GM04503 (cell line): ENCODE measurements around the gene UVRAG.

ENCODE experiments used
- DNase-seq: peaks from one replicate; pipeline ENCODE4 v3.0.0-alpha.2; 2012; ENCODE audit warnings: low read depth

The UVRAG gene

DNA sequence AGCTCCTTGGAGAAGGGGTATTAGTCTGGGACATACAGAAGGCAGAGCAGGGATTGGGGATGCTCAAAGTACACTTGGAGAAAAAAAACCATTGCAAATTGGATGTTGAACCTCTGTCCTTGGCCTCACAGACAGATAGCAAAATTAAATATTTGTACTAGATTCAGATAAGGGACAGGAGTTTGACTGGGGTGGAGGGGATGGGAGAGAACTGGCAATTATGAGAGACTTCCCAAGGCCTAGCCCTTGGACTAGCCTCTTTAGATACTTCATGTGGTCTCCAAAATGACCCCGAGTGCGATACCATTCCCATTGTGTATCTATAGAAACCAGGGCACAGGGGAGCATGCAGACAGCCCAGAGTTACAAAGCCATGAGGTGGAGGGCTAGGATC is 30.9 kb upstream of the UVRAG start:
- DNase-seq: no peak

DNA sequence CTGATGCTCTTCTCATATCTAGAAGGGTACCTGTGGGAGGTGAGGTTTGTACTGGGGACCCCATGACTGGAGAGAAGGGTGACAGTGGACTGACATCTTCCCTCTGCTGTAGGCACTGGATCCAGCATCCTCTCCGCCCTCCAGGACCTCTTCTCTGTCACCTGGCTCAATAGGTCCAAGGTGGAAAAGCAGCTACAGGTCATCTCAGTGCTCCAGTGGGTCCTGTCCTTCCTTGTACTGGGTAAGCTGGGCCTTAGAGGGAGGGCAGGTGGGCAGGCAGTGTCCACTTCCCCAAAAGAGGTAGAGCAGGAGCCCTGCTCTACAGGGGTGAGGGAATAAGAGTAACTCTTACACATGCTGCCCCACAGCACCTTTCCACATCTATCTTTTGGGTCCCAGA is 30.5 kb upstream of the UVRAG start:
- DNase-seq: no peak

DNA sequence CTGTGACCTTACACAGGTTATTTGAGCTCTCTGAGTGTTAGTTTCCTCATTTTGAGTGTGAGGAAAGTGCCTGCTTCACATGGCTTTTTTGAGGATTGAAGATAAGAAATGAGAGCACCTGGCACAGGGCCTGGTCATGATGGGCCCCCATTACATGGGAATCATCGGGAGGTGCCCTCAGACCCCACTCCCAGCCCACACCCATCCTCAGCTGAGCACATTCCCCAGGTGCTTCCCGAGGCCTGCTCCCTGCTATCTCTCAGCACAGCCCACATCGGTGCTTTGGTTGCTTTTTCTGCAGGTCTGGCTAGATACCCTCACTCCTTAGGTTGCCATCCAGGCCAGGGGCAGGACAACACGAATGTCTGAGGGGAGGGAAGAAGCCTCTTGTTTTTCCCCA is 29.8 kb upstream of the UVRAG start:
- DNase-seq: no peak

DNA sequence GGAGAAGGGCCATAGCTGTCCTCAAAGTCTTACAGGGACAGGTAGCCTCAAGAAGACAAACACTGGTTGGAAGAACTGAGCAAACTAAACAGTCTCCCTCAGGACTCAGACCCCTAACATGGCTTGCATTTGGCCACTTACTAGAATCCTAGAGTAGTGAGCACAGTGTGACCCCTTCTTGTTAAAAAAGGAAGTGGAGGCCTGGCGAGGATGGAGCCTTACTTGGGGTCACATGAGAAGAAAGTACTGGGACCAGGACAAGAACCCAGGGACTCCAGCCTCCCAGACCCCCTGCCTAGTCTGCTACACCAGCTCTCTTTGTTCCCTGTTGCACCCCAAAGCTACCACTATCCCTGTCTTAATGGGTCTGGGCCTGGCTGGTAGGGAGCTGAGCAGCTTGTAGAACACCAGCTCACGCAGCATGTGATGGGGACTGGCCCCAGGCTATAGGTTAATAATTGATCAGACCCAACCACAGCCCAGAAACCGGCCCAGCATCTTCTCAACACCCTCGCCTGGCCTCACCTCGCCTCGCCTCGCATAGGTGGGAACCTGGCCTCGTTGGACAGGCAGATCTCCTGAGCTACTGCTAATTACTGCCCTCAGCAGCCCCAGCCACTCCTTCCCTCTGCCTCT is 28.8 kb upstream of the UVRAG start:
- DNase-seq: no peak

DNA sequence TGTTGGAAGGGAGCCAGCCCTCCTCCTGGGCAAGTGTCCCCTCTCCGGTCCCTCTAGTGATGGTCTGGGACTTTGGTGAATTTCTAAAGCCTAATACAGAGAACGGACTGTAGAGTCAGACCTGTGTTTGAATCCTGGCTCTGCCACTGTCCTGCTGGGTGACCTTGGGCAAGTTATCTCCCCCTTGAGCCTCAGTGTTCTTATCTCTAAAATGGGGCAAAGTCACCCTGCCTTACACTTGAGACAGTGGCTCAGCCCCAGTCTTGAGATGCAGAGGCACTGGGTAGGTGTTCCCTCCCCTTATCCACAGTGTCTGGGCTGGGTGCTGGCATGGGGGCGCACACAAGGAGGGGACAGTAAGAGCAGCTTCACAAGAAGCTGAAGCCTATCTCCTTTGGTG is 25.5 kb upstream of the UVRAG start:
- DNase-seq: no peak

DNA sequence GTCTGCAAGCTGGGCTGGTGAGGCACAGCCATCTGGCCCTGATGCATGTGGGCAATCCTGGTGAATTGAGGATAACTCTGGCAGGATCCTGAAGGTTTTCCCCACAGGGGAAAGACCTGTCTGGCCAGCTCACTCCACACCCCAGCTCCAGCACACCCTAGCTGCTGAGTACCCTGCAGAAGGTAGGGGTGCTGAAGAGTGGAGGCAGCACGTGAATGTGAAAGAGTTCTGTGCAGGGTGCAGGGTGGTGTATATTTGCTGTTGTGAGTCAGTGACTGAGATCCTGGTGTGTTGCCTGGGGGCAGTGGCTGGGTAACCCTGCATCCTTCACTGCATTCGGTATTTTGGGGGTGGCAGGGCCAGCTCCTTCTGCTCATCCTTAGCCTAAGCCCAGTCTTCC is 24.0 kb upstream of the UVRAG start:
- no peak for DNase-seq

DNA sequence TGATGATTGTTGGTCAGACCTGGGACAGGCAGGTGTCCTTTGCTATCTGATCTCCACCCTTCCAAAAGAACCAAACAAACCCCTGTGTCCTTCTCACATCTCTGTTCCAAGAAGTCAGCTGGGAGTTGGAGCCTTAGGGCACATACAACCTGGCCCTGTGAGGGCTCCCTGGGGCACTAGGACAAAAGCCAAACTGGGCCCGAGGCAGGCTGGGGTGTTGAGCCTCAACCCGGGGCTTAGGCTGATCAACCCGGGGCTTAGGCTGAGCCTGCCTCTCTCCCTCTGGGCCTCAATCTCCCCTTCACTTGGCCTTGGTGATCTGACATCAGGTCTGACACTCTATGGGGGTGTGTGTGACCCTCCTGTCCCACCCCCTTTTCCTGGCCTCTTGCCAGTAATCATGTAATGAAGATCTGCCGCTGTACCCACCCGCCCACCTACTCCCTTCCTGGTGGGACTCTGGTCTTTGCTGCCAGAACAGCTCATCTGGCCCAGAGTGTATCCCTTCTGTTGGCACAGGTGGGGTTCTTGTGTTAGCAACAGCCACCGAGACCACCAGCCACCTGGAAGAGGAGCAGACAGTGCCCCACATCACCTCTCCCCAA is 22.8 kb upstream of the UVRAG start:
- no peak for DNase-seq

DNA sequence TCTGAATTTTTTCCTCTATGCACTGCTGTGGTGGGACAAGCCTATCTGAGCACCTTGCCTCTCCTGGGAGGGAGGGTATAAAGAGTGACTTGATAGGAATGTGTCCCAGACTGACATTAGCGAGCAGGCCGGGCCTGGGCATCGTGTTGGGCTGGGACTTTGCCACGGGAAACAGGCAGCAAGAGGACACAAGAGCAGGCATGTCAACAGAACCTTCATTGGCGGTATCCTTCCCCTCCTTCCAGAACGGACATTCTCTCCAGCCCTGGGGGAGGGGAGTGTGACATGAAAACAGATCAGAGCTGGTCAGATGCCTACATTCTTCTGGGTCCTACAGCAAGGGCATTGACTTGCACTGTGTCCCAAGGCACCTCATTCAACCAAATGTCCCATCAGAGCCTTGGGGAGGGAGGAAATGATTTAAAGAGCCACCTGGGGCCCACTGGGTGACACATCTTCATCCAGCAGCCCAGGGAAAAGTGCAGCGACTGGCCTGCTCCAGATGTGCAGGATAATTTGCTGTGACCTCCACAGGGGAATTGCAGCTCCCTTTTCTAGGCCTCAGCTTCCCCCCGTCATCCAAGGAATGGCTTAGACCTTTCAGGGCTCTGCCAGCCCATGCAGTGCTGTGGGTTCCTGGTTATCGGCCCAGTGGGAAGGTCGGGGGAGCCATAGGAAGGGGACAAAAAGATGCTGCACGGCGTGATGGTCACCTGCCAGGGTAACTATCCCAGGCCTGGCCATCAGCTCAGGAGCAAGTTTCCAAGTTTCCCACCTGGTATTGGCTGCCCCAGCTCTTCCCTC is 21.8 kb upstream of the UVRAG start:
- no peak for DNase-seq

DNA sequence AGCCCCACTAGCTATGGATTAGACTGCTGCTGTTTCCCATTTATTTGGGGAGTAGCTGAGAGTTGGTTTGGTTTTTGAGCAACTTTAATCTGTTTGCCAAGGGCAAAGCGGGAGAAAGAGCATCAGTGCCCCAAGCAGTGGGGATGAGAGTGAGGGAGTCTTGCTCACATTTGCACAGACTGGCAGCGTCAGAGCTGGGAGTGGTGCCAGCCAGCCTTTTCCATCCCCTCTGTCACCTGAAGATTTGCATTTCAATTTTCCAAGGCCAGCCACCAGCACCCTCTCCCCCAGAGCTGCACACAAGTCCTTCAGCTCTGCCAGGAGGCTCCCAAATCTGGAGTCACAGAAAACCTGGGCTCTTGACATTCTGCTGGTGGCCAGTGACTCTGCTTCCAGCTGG is 21.0 kb upstream of the UVRAG start:
- DNase-seq: no peak

DNA sequence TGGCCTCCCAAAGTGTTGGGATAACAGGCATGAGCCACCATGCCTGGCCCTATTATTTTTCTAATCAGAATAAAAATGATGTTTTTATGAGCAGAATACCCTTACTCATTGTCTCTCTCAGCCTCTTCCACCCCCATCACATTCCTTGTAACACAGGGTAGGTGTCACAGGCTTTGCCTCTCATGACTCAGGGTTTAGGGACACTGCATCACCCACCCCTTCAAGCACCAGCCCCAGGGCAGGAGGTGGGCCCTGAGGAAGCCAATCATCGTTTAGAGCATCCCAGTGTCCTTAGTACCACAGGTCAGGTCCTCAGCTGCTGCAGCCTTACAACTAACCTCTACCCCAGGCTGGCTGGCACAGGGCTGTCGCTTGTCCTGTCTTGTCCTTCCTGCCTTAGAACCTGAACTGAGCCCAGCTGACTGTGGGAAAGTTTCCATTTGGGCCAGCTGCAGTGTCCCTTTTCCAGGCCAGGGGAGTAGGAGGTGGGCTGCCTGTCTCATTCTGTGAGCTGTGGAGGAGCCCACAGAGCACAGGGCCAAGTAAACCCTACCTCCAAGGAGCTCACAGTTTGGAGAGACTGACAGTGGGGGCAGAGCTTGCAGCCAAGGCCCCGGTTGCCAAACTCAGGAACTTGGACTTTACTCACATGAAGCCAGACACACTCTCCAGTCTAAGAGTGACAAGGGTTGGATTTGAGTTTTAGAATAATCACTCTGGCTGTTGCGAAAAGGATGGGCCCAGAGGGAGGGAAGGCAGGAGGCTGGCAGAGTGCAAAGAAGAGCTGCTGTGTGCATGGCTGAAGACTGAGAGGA is 19.5 kb upstream of the UVRAG start:
- no peak for DNase-seq

DNA sequence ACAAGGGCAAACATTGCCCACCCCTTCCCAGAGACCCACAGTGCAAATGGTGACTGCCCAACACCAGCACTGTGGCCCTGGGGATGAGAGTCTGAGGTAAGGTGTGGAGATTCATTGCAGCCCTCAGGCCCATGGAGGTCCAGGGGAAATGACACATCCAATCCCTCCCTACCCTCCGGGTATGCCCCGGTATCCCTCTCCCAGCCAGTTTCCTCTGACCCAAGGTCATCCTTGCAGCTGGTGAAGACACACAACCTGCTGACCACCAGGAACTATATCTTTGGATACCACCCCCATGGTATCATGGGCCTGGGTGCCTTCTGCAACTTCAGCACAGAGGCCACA is 18.9 kb upstream of the UVRAG start:
- no peak for DNase-seq

DNA sequence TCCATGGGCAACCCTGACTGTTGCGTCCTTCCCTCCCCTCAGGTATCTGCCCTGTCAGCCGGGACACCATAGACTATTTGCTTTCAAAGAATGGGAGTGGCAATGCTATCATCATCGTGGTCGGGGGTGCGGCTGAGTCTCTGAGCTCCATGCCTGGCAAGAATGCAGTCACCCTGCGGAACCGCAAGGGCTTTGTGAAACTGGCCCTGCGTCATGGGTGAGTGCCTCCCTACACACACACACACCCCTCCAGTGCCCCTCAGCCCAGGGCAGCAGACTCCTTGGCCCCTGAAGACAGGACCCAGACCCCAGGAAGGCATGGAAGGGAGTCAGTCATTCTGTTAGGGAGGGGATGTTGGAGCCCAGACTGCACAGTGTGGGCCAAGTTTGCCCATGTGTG is 17.9 kb upstream of the UVRAG start:
- no peak for DNase-seq

DNA sequence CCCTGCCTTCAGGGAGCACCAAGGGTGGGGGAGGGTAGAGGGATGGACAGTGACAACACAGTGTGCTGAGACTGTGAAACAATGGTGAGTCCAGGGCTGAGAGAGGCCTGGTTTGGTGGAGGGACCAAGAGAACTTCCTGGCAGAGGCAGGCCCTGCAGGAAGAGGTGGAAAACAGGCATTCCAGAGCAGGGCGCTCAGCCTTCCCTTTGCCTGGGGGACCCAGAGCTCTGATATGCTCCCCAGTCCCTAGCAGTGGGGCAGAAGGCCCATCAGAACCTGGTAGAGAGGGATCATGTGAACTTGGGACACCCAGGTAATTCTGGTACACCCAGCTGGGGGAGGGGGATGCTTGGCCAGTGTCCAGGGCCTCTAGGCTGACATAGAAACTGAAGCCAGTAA is 17.2 kb upstream of the UVRAG start:
- no peak for DNase-seq

DNA sequence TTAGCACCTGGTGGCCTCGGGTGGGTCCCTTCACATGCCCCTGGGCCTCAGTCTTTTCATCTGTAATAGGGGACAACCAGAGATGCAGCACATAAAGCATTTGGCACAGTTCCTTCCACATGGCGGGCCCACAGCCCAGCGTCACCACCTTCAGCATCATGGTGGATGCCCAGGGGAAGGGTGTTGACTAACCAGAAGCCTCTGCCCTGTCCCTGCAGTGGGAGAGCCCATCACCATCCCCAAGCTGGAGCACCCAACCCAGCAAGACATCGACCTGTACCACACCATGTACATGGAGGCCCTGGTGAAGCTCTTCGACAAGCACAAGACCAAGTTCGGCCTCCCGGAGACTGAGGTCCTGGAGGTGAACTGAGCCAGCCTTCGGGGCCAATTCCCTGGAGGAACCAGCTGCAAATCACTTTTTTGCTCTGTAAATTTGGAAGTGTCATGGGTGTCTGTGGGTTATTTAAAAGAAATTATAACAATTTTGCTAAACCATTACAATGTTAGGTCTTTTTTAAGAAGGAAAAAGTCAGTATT is 14.8 kb upstream of the UVRAG start:
- no peak for DNase-seq

DNA sequence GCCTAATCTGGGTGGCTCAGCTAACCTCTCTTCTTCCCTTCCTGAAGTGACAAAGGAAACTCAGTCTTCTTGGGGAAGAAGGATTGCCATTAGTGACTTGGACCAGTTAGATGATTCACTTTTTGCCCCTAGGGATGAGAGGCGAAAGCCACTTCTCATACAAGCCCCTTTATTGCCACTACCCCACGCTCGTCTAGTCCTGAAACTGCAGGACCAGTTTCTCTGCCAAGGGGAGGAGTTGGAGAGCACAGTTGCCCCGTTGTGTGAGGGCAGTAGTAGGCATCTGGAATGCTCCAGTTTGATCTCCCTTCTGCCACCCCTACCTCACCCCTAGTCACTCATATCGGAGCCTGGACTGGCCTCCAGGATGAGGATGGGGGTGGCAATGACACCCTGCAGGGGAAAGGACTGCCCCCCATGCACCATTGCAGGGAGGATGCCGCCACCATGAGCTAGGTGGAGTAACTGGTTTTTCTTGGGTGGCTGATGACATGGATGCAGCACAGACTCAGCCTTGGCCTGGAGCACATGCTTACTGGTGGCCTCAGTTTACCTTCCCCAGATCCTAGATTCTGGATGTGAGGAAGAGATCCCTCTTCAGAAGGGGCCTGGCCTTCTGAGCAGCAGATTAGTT is 14.2 kb upstream of the UVRAG start:
- no peak for DNase-seq

DNA sequence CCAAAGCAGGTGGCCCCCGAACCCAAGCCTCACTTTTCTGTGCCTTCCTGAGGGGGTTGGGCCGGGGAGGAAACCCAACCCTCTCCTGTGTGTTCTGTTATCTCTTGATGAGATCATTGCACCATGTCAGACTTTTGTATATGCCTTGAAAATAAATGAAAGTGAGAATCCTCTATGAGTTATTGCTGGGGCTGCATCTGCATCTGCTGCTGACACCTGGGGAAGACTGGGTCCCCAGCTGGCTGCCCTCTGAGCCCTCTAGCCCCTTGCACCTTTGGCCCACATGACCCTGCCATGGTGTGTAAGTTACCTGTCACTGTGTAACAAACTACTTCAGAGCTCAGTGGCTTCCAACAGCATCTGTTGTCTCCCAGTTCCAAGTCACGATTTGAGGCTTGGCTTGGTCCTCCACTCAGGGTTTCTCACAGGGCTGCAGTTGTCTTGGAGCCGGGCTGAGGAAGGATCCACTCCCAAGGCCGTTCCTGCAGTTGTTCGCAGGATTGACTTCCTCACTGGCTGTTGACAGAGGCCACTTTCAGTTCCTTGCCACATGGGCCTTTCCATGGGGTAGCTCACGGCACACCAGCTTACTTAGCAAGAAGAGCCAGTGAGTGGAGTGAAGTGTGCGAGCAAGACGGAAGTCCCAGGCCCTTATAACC is 13.5 kb upstream of the UVRAG start:
- DNase-seq: no peak

DNA sequence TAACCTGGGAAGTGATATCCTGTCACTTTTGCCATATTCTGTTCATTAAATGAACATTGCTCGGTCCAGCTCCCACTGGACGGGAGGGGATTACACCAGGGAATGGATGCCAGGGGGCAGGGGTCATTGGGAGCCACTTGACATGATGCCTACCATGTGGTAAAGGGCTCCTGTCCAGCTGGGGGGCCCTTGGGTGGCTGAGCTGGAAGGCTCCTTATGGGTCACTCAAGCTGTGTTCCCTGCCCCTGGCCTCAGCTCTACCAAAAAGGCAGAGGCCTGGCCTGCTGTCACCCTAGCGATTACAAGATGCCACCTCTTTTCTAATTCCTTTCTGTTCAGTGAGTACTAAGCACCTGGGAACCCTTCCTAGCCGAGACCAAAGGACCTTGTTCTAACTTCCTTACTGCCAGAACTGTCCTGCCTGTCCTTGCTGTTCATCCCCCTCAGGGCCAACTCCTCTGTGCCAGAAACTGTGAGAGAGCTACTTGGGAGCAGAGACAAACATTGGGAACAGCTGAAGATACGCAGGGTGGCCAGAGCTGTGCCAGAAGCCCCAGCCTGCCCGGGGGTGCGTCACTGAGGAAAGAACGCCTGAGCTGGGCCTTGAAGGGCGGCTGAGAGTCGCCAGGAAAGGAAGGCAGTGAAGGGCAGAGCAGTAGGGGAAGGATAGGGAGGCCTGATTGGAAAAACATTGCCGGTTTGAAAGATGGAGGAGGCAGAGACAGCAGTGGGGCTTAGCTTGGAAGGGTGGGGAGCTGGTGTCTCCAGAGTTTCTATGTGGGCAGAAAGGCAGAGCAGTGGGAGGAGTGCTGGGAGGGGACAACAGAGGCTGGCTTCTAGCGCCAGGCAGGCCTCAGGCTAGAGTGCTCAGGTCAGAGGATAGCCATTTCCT is 12.7 kb upstream of the UVRAG start:
- DNase-seq: no peak

DNA sequence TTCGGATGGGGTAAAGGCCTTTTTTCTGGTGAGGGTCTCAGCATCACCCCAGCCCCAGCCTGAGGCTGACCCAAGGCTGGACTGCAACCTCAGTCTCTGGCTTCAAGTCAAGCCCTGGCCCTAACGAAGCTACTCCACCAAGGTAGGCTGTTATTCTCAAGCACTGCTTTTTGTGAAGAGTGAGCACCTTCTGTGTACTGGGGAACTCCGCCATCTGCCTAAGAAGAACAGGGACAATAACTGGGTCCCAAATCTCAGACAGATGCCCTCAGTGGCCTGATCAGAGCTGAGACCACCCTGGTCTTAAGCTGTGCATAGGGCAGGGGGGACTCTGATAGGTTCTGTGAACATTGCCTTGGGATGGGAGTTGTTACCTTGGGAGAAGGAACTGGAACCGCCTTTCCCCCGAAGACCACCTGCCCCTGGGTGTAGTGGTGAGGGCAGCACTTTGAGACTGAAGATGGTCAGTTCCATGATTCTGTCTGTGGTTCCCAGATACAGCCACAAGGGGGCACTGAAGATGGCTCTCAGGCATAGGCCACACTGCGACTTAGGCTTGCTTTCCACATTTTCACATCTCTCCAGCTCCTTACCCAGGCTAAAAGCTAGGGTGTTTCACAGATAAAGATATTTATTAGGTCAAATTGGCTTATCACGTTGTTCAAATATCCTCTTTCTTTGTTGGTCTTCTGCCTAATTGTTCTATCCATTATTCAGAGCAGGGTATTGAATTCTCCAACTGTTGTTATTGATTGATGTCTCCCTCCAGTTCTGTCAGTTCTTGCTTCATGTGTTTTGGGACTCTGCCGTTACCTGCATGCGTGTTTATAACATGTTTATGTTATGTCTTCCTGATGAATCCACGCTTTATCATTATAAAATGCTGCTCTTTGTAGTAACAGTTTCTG is 11.8 kb upstream of the UVRAG start:
- DNase-seq: no peak

DNA sequence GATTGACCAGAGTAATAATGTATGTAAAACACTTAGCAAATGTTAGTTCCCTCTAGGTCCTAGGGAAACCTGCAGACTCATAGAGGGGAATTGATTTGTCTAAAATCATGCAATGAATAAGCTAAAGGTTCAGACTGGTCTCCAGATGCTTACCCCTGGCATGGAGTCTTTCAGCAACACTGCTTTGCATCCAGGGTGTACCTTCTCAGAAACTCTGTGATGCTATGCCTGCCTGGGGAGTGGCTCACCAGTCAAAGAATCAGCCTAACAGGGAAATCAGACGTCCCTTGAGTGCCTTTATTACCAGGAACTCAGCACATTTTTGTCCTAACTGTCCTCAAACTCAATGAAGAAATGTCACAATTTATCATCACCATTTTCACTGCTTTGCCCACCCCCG is 5.9 kb upstream of the UVRAG start:
- DNase-seq: no peak
